Measurements from ENCODE around the gene CFAP46. TPM values are rescaled to one million over a fixed set of nuclear protein-coding genes. Genes with fewer than 3 reads are reported as not detected.

The CFAP46 gene
- total RNA-seq, 2 experiments from 2014 or later, result not detected

GRCh38 chr10:132884041-132884440 lies 58.3 kb downstream of the CFAP46 start:
- no peak overlapping the region for H3K27ac Mint-ChIP-seq
- ChIA-PET POLR2A (no interaction called here), CTCF (no interaction called here)
- Histone ChIP-seq H3K36me3 (ENCODE audit: insufficient read depth, low read length) (no peaks in the 10 kb centered on the region), H3K9me3 (ENCODE audit: control insufficient read depth in 1 of 2, insufficient read depth in 1 of 2, low read length in 2 of 2) (peaks cover 0 to 24% of the 10 kb centered on the region in 2 experiments), H3K27me3 (ENCODE audit: control insufficient read depth in 1 of 2, insufficient read depth in 2 of 2, low read length in 2 of 2) (no peaks in the 10 kb centered on the region), H3K27ac (ENCODE audit: low read depth in 1 of 2, low read length in 2 of 2) (no peak overlapping the region), H3K4me1 (ENCODE audit: insufficient read depth, low read length) (no peaks in the 10 kb centered on the region), H3K4me3 (ENCODE audit: low read length) (no peak overlapping the region)
- H3K27me3 Mint-ChIP-seq, result peaks cover 1% of the 10 kb centered on the region
- no peak for TF ChIP-seq CTCF (IDR thresholded peaks at IDR 0.05)
- no peak overlapping the region for H3K4me3 Mint-ChIP-seq
- DNase-seq (peak in 1 of 14 experiments; percentile 30), ATAC-seq (ENCODE audit: poor library complexity) (no peak)
- intact Hi-C loops (cut with DNase I, micrococcal nuclease), result no loop called here
- no peaks in the 10 kb centered on the region for H3K4me1 Mint-ChIP-seq (ENCODE audit: low read depth)
- H3K9me3 Mint-ChIP-seq, result no peaks in the 10 kb centered on the region
- H3K36me3 Mint-ChIP-seq (ENCODE audit: low read depth), result no peaks in the 10 kb centered on the region

- H3K27ac Mint-ChIP-seq, result no peak overlapping the region
Measured at GRCh38 chr10:132883391-132883881, 58.9 kb downstream of the CFAP46 start.

GRCh38 chr10:132882069-132882951 lies 60.1 kb downstream of the CFAP46 start:
- Histone ChIP-seq H3K27me3 (ENCODE audit: control insufficient read depth in 1 of 2, insufficient read depth in 2 of 2, low read length in 2 of 2) (no peaks in the 10 kb centered on the region), H3K4me3 (ENCODE audit: low read length) (no peak overlapping the region), H3K4me1 (ENCODE audit: insufficient read depth, low read length) (no peaks in the 10 kb centered on the region), H3K27ac (ENCODE audit: low read depth in 1 of 2, low read length in 2 of 2) (no peak overlapping the region), H3K36me3 (ENCODE audit: insufficient read depth, low read length) (no peaks in the 10 kb centered on the region), H3K9me3 (ENCODE audit: control insufficient read depth in 1 of 2, insufficient read depth in 1 of 2, low read length in 2 of 2) (peaks cover 0 to 23% of the 10 kb centered on the region in 2 experiments)
- TF ChIP-seq CTCF (IDR thresholded peaks at IDR 0.05), result no peak
- no peaks in the 10 kb centered on the region for H3K36me3 Mint-ChIP-seq (ENCODE audit: low read depth)
- H3K9me3 Mint-ChIP-seq, result no peaks in the 10 kb centered on the region
- ChIA-PET CTCF (no interaction called here), POLR2A (no interaction called here)
- peak in 1 of 14 experiments; percentile 15 for DNase-seq
- ATAC-seq (ENCODE audit: poor library complexity), result no peak
- no peak overlapping the region for H3K4me3 Mint-ChIP-seq
- no peaks in the 10 kb centered on the region for H3K4me1 Mint-ChIP-seq (ENCODE audit: low read depth)
- H3K27ac Mint-ChIP-seq, result no peak overlapping the region
- intact Hi-C loops (cut with DNase I, micrococcal nuclease), result no loop called here
- H3K27me3 Mint-ChIP-seq, result peaks cover 8% of the 10 kb centered on the region

More at GRCh38 chr10:132883391-132883881, 58.9 kb downstream of the CFAP46 start:
- no peaks in the 10 kb centered on the region for H3K4me1 ChIP-seq (ENCODE audit: insufficient read depth, low read length)
- no peaks in the 10 kb centered on the region for H3K36me3 ChIP-seq (ENCODE audit: insufficient read depth, low read length)
- CTCF ChIA-PET, result no interaction called here
- peaks cover 8% of the 10 kb centered on the region for H3K27me3 Mint-ChIP-seq
- DNase-seq, result peak in 1 of 14 experiments; percentile 10
- no peak overlapping the region for H3K27ac ChIP-seq (ENCODE audit: low read depth in 1 of 2, low read length in 2 of 2)
- no peaks in the 10 kb centered on the region for H3K27me3 ChIP-seq (ENCODE audit: control insufficient read depth in 1 of 2, insufficient read depth in 2 of 2, low read length in 2 of 2)
- H3K4me3 ChIP-seq (ENCODE audit: low read length), result no peak overlapping the region
- no peak overlapping the region for H3K4me3 Mint-ChIP-seq
- TF ChIP-seq CTCF (IDR thresholded peaks at IDR 0.05), result no peak
- ATAC-seq (ENCODE audit: poor library complexity), result no peak
- H3K36me3 Mint-ChIP-seq (ENCODE audit: low read depth), result no peaks in the 10 kb centered on the region
- H3K9me3 ChIP-seq (ENCODE audit: control insufficient read depth in 1 of 2, insufficient read depth in 1 of 2, low read length in 2 of 2), result peaks cover 0 to 28% of the 10 kb centered on the region in 2 experiments
- H3K4me1 Mint-ChIP-seq (ENCODE audit: low read depth), result no peaks in the 10 kb centered on the region
- H3K9me3 Mint-ChIP-seq, result no peaks in the 10 kb centered on the region
- POLR2A ChIA-PET, result no interaction called here
- intact Hi-C loops (cut with DNase I, micrococcal nuclease), result no loop called here
